Measurements from ENCODE around the gene LPP. TPM values are rescaled to one million over a fixed set of nuclear protein-coding genes. Genes with fewer than 3 reads are reported as not detected.

LPP gene
- total and polyA plus RNA-seq, 2 of the 13 experiments (the other 11 are each of a cell fraction or from before 2014, with no cell fraction given): 19.2 to 29.9 TPM

DNA sequence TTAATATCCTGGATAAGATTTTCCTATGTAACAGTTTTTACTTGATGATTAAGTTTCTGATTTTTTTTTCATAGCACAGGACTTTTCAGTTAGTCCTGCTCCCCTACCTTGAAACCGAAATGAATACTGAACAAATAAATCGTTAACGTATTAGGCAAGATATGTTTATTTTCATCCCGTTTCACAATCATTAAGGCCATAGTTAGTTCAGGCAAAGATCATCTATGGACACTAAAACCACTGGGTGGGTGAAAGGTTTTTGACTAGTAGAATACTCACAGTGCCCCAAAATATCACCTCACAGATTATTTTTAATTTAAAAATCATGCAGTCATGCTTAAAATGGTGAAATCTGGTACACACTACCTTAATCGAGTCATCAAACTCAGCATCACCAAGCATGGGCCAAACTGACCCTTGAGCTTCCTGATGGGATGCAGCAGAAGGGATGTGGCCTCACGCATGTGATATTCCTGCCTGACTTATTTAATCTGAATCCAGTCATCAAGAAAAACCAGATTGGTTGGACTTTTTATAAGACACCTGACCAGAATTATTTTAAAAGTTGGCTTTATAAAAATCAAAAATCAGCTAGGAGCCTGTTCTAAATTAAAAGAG, 365.0 kb downstream of the LPP start (continued):
- TF ChIP-seq, protein P1, sequence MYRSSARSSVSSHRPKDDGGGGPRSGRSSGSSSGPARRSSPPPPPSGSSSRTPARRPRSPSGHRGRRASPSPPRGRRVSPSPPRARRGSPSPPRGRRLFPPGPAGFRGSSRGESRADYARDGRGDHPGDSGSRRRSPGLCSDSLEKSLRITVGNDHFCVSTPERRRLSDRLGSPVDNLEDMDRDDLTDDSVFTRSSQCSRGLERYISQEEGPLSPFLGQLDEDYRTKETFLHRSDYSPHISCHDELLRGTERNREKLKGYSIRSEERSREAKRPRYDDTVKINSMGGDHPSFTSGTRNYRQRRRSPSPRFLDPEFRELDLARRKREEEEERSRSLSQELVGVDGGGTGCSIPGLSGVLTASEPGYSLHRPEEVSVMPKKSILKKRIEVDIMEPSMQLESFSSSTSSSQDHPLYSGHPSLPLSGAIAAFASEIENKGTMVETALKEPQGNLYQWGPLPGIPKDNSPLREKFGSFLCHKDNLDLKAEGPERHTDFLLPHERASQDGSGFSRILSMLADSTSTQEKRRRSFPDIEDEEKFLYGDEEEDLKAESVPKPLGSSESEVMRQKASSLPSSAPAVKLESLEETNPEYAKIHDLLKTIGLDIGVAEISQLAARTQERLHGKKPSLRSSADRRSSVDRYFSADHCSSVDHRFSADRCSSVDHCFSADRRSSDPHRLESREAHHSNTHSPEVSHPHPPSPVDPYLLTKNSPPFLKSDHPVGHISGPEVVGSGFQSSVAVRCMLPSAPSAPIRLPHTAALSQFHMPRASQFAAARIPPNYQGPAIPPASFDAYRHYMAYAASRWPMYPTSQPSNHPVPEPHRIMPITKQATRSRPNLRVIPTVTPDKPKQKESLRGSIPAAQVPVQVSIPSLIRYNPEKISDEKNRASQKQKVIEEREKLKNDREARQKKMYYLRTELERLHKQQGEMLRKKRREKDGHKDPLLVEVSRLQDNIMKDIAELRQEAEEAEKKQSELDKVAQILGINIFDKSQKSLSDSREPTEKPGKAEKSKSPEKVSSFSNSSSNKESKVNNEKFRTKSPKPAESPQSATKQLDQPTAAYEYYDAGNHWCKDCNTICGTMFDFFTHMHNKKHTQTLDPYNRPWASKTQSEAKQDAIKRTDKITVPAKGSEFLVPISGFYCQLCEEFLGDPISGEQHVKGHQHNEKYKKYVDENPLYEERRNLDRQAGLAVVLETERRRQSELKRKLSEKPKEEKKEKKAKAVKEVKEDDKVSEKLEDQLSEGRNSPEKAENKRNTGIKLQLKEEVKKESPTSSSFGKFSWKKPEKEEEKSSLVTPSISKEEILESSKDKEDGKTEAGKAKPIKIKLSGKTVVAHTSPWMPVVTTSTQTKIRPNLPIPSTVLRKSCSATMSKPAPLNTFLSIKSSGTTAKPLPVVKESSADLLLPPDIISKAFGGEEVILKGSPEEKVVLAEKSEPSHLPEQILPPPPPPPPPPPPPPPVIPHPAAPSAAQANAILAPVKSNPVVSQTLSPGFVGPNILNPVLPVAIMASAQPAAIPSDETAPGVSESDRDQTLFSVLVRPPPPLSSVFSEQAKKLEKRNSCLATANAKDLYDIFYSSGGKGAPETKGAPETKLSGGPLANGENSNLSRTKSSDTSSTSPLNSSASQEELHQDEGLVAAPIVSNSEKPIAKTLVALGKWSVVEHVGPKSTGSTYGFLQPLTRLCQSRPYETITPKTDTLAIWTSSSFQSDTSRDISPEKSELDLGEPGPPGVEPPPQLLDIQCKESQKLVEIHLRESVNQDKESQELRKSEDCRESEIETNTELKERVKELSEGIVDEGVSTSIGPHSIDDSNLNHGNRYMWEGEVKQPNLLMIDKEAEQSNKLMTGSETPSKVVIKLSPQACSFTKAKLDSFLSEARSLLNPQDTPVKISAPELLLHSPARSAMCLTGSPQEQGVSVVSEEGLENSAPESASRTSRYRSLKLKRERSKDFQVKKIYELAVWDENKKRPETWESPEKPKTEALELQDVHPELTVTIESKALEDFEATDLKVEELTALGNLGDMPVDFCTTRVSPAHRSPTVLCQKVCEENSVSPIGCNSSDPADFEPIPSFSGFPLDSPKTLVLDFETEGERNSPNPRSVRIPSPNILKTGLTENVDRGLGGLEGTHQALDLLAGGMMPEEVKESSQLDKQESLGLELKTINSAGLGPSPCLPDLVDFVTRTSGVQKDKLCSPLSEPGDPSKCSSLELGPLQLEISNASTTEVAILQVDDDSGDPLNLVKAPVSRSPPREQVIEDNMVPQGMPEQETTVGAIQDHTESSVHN (CRISPR knock-in tag; IDR thresholded peaks at IDR 0.05): no peak
- TF ChIP-seq FOXC1 (CRISPR knock-in tag; IDR thresholded peaks at IDR 0.05; ENCODE audit: borderline replicate concordance) (no peak), MIXL1 (CRISPR knock-in tag; IDR thresholded peaks at IDR 0.05) (peak; percentile 77; the same call in 1 of the 2 replicates), ZBTB20 (CRISPR knock-in tag; IDR thresholded peaks at IDR 0.05; ENCODE audit: borderline replicate concordance, low read depth) (no peak), SOX13 (IDR thresholded peaks at IDR 0.05) (no peak), SOX13 (CRISPR knock-in tag; conservative IDR thresholded peaks at IDR 0.05 in 1 of 2, IDR thresholded peaks at IDR 0.05 in 1 of 2) (peak in 1 of 2 experiments; percentile 67; a peak in 2 of 4 replicates), ETV6 (CRISPR knock-in tag; conservative IDR thresholded peaks at IDR 0.05) (no peak), ZNF367 (CRISPR knock-in tag; IDR thresholded peaks at IDR 0.05; ENCODE audit: borderline replicate concordance) (no peak), MAFF (IDR thresholded peaks at IDR 0.05; ENCODE audit: low read depth, low read length) (no peak)
- TF ChIP-seq, protein P2, sequence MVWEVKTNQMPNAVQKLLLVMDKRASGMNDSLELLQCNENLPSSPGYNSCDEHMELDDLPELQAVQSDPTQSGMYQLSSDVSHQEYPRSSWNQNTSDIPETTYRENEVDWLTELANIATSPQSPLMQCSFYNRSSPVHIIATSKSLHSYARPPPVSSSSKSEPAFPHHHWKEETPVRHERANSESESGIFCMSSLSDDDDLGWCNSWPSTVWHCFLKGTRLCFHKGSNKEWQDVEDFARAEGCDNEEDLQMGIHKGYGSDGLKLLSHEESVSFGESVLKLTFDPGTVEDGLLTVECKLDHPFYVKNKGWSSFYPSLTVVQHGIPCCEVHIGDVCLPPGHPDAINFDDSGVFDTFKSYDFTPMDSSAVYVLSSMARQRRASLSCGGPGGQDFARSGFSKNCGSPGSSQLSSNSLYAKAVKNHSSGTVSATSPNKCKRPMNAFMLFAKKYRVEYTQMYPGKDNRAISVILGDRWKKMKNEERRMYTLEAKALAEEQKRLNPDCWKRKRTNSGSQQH (CRISPR knock-in tag; IDR thresholded peaks at IDR 0.05; ENCODE audit: low read depth): no peak
- TF ChIP-seq, protein P3, sequence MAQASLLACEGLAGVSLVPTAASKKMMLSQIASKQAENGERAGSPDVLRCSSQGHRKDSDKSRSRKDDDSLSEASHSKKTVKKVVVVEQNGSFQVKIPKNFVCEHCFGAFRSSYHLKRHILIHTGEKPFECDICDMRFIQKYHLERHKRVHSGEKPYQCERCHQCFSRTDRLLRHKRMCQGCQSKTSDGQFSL (CRISPR knock-in tag; IDR thresholded peaks at IDR 0.05): no peak
- TF ChIP-seq, protein P4, sequence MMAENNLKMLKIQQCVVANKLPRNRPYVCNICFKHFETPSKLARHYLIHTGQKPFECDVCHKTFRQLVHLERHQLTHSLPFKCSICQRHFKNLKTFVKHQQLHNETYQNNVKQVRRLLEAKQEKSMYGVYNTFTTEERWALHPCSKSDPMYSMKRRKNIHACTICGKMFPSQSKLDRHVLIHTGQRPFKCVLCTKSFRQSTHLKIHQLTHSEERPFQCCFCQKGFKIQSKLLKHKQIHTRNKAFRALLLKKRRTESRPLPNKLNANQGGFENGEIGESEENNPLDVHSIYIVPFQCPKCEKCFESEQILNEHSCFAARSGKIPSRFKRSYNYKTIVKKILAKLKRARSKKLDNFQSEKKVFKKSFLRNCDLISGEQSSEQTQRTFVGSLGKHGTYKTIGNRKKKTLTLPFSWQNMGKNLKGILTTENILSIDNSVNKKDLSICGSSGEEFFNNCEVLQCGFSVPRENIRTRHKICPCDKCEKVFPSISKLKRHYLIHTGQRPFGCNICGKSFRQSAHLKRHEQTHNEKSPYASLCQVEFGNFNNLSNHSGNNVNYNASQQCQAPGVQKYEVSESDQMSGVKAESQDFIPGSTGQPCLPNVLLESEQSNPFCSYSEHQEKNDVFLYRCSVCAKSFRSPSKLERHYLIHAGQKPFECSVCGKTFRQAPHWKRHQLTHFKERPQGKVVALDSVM (CRISPR knock-in tag; IDR thresholded peaks at IDR 0.05): no peak
- TF ChIP-seq, protein P5, sequence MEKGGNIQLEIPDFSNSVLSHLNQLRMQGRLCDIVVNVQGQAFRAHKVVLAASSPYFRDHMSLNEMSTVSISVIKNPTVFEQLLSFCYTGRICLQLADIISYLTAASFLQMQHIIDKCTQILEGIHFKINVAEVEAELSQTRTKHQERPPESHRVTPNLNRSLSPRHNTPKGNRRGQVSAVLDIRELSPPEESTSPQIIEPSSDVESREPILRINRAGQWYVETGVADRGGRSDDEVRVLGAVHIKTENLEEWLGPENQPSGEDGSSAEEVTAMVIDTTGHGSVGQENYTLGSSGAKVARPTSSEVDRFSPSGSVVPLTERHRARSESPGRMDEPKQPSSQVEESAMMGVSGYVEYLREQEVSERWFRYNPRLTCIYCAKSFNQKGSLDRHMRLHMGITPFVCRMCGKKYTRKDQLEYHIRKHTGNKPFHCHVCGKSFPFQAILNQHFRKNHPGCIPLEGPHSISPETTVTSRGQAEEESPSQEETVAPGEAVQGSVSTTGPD (CRISPR knock-in tag; IDR thresholded peaks at IDR 0.05): no peak
- TF ChIP-seq, protein P6, sequence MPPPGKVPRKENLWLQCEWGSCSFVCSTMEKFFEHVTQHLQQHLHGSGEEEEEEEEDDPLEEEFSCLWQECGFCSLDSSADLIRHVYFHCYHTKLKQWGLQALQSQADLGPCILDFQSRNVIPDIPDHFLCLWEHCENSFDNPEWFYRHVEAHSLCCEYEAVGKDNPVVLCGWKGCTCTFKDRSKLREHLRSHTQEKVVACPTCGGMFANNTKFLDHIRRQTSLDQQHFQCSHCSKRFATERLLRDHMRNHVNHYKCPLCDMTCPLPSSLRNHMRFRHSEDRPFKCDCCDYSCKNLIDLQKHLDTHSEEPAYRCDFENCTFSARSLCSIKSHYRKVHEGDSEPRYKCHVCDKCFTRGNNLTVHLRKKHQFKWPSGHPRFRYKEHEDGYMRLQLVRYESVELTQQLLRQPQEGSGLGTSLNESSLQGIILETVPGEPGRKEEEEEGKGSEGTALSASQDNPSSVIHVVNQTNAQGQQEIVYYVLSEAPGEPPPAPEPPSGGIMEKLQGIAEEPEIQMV (CRISPR knock-in tag; IDR thresholded peaks at IDR 0.05; ENCODE audit: low read depth): no peak
